Embryonic facial prominence (tissue), 1 donor: ENCODE data around the gene ZNF219.

ENCODE experiments used
- DNase-seq: peaks from one replicate; pipeline ENCODE4 v3.0.0-alpha.2; 2016; ENCODE audit errors: extremely low spot score

The ZNF219 gene

DNA sequence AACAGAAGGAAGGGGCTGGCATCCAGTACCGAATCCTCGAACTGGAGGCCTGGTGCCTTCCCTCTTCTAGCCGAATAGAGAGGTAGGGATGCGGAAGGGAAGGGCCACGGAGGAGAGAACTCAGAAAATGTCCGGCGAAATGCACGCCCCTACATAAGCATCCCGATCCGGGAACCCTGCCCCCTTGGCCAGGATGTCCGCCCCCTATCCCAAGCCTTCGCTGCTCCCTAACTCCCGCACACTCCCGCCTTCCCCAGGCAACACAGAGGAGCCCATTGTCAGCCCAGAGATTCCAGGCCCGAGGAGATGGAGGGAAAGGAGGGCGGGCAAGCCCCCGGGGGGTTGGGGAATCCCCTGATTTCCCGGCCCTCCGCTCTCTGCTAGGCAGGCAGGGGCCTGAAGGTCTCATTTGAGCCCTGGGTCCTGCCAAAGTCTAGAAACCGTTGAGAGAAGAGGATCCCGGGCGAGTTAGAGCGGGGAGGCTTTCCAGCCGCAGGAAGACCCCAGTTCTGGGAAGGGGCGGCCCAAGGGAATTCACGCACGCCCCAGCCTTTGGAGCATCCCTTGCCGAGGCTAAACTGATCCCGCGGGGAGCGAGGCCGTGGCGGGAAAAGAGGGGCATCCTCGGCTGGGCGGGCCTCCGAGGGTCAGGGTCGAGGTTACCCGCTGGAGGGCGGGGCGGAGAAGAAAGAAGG, 28.9 kb downstream of the ZNF219 start:
- DNase-seq: peak; percentile 51

DNA sequence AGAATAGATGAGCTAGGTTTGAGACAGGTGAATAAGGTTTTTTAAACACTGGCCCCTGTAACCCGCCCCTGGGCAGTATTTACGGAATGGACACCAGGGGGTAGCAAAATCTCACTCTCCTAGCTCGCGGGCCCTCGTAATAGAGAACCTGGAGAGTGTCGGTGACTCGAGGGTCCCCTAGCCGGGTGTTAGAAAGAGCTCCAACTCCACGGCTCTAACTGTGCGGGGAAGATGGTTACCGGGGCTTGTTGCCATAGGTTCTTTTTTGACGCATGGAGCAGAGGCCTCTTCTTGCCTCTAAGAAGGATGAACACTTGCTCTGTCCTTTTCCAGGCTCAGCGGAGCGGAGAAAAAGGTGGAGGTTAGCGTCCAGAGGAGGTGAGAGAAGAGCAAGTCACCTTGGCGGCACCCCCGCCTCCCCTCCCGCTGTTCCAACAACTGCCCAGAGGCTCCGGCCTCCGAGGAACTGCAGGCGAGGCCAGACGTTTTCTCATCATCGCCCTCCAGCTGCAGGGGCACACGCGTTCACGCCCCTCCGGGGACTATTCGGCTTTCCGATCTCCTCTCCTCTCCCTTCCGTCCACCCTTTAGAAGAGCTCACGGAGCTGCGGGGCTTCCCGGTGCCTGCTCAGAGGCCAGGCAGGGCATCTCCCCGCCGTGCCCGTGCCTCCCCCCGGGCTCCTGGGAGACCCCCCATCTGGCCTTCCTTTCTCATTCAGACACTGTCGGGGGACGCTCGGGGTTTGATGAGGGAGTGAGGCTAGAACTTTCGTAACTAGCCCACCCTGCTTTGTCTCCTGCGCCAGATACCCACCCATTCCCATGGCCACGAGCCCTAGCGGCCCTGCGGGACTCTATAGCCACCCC, 29.7 kb downstream of the ZNF219 start:
- DNase-seq: peak; percentile 48

DNA sequence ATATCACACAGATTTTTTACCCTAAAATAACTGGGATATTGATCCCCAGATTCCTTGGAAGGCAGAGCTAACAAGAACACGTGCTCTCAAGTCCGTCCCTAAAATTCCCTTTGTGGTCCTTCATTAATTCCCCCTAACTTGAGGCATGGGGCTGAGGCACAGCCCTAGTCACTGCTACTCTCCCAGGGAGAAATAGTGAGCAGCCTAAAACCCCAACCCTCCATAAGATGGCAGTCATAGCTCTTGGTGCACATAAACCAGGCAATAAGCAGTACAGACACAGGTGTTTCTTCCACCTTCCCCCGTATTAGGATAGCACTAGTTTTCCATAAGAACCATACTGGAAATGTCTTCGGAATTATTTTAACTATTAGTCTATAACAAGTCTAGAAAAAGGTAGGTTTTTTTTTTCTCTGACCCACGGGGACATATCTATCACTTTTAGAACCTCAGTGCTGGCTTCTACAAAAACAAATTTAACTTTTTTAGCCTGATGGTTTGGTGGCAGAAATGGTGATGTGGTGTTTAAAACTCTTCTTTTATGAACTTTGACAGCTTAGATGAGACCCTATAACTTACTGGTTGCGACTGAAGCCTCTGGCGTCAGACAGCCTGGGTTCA, 31.5 kb downstream of the ZNF219 start:
- no peak for DNase-seq

DNA sequence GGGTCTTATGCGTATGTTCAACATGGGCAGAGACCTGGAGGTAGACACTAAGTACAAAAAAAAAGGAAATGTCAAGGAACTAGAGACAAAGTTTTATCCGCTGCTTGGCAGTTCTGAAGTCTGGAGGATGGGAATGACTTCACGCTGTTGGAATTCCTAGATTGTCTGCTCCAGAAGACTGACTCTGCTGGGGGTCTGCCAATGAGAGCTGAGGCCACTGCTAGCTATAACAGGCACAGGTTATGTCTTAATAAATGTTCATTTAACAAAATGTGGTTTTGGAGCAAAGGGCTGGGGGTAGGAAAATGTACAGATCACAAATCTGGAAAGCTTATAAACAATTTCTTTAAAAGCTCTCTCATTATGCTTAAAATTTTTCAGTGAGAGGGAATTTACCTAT, 35.0 kb downstream of the ZNF219 start:
- DNase-seq: no peak

GRCh38 chr14:21061347-21061668, 37.1 kb downstream of the ZNF219 start:
- no peak for DNase-seq

- no peak for DNase-seq
Measured at GRCh38 chr14:21060614-21061346, 37.7 kb downstream of the ZNF219 start.

DNA sequence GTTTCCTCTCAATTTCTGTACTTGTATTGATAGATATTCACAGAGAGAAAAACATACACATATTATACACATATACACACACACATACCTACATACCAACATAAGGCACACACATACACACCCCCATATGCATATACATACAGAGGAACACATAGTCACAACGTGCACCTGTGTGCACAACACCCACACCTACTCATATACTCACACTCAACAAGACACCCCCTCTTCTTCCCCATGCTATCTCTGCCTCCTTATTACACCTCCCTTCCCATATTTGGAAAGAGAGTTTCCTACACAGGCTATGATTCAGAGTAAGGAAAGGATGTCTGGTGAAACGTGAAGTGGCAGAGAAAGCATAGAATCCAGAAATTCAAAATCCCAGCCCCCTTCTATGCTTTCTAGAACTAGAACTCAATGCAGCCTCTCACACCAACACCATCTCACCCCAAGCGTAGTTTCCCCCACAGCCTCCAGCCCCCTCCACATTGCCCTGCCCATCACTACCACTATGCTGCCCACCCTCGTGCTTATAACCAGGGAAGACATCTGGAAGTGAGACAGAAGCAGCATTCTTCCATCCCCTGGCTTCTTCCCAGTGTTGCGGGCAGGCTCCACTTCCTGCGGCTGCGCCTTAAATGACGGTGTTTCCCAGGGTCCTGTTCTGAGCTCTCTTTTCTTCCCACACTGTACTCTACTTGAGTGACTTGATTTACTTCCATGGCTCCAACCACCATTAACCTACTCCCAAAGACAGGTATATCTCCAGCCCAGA, 38.4 kb downstream of the ZNF219 start:
- DNase-seq: no peak

GRCh38 chr14:21058903-21059302, 39.6 kb downstream of the ZNF219 start:
- no peak for DNase-seq

DNA sequence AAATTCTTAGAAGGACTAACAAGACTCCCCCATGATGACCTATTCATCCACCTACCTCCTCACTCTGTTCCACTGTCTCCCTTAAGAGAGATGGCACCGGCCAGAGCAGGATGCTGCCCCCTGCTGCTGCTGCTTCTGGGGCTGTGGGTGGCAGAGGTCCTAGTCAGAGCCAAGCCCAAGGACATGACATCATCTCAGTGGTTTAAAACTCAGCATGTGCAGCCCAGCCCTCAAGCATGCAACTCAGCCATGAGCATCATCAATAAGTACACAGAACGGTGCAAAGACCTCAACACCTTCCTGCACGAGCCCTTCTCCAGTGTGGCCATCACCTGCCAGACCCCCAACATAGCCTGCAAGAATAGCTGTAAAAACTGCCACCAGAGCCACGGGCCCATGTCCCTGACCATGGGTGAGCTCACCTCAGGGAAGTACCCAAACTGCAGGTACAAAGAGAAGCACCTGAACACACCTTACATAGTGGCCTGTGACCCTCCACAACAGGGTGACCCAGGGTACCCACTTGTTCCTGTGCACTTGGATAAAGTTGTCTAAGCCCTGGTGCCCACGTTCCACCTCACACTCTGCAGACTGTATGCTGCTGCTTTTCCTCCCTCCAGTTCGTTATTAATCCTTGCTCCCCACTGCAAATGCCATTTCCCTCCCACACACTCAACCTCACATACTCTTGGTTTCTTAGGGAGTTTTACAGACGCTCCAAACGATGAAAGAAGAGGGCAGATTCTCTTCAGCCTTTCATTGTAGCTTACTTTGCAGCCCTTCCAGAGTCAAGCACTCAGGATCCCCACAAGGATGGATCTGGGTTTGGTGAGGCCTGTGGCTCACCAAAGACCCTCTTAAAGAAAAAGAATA, 40.4 kb downstream of the ZNF219 start, which contains the start of gene RNASE8:
Gene RNASE8 (plus strand): TSS at position 20 of the 873 bp plus-strand sequence. CDS start 71 bp downstream, at position 91.
- DNase-seq: no peak

DNA sequence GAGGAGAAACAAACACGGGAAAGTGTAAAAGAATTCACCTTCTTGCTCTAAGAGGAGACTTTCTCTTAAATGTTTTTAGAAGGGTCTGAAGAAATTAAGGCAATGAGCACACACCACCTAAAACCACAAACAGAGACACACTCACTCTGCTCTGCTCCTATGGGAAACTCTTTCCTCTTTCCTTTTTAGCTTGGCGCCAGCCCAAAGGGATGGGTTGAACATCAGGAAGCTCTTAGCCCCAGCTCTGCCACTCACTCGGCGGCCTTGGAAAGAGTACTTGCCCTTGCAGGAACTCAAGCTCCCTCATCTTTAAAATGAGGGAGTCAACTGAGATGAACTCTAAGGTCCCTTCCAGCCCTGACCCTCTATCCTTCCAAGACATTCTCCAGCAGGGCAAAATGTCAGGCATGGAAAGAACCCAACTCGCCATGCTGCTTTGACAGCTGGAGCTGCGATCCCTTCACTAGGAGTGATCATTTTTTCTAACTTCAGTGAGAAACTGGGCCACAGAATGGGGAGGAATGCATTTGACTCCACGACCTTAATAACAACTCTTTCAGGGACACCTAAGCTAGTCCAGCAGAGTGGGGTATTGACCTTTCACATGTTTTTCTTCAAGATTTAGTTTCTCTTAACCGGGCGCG, 41.8 kb downstream of the ZNF219 start:
- no peak for DNase-seq

GRCh38 chr14:21055432-21056117, 42.9 kb downstream of the ZNF219 start:
- no peak for DNase-seq

GRCh38 chr14:21054768-21055145, 43.7 kb downstream of the ZNF219 start:
- no peak for DNase-seq

GRCh38 chr14:21054123-21054767, 44.2 kb downstream of the ZNF219 start:
- no peak for DNase-seq

- no peak for DNase-seq
Measured at GRCh38 chr14:21053184-21054122, 45.0 kb downstream of the ZNF219 start.

GRCh38 chr14:21050597-21050996, 47.9 kb downstream of the ZNF219 start:
- DNase-seq: no peak

- no peak for DNase-seq
Measured at GRCh38 chr14:21049271-21049673, 49.2 kb downstream of the ZNF219 start.

GRCh38 chr14:21048638-21049037, 49.8 kb downstream of the ZNF219 start:
- DNase-seq: no peak

DNA sequence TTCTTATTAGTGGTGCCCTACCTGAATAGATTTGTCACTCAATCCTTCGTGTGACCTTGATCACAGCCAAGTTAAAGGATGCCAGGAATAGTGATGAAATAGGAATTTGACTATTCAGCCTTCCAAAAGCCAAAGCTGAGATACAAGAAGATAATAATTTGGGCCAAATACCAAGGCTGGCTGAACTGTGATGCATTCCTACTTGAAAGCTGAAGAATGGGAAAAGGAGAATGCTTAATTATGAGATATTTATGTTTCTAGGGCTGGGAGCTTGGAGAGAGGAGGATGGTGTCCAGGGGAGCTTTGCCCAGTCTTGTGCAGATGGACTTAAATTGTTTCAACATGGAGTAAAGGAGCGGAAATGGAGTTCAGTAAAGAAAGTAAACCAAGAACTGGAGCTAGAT, 51.1 kb downstream of the ZNF219 start:
- DNase-seq: no peak
